IMR-90 (cell line): ENCODE measurements around the gene SNAP29. TPM values are rescaled to one million over a fixed set of nuclear protein-coding genes. Genes with fewer than 3 reads are reported as not detected.

ENCODE experiments used
- ATAC-seq: fragments of 200-7000 bp; cut with Tn5 transposase; 2 replicates; pipeline ENCODE4 v1.9.1; 2020; ENCODE audit warnings: low read depth, mild to moderate bottlenecking, moderate library complexity
- BruUV-seq: library from RNA; stranded (reverse); fragments of 400-500 nt; replicated peaks from 2 replicates; lab custom pipeline; 2021; lab: Mats Ljungman, UMichigan
- CTCF ChIA-PET: fragments of 300-600 bp; formaldehyde crosslinking; extraction: SDS; loops from one replicate; lab custom pipeline; 2021; ENCODE audit warnings: antibody characterized with exemption; lab: Yijun Ruan, JAX
- POLR2A ChIA-PET: fragments of 300-600 bp; sonication (Branson Sonifier 250); formaldehyde crosslinking; loops from one replicate; lab custom pipeline; 2022; ENCODE audit warnings: antibody characterized with exemption; ENCODE audit not compliant: unreplicated experiment; lab: Charles Lee
- DNase-seq: peaks from one replicate; pipeline ENCODE4 v3.0.0; 2013
- H2AFZ ChIP-seq: replicated peaks from 2 replicates; pipeline ENCODE3; 2013; ENCODE audit warnings: low read length, mild to moderate bottlenecking; ENCODE audit not compliant: poor library complexity
- H2AK5ac ChIP-seq: 2 replicates; pipeline ENCODE4 v1.6.1; 2013; ENCODE audit warnings: low read depth, low read length, inconsistent platforms
- H2AK9ac ChIP-seq: replicated peaks from 2 replicates; pipeline ENCODE3; 2013; ENCODE audit warnings: mild to moderate bottlenecking, low read depth, low read length, moderate library complexity; ENCODE audit not compliant: poor library complexity
- H2BK120ac ChIP-seq: 2 replicates; pipeline ENCODE4 v1.6.1; 2013; ENCODE audit warnings: low read depth, low read length, inconsistent platforms
- H2BK15ac ChIP-seq: 3 replicates; pipeline ENCODE4 v1.6.1; 2013; ENCODE audit warnings: low read depth, low read length, inconsistent platforms
- H2BK20ac ChIP-seq: 2 replicates; pipeline ENCODE4 v1.6.1; 2013; ENCODE audit warnings: low read depth, mild to moderate bottlenecking, inconsistent platforms, low read length, moderate library complexity
- H2BK5ac ChIP-seq: 2 replicates; pipeline ENCODE4 v1.6.1; 2013; ENCODE audit warnings: mild to moderate bottlenecking, low read depth, low read length, inconsistent platforms; ENCODE audit not compliant: poor library complexity, severe bottlenecking
- H3K14ac ChIP-seq: replicated peaks from 2 replicates; pipeline ENCODE4 v1.6.1; 2013; ENCODE audit warnings: low read depth, low read length, inconsistent platforms
- H3K18ac ChIP-seq: 2 replicates; pipeline ENCODE4 v1.6.1; 2013; ENCODE audit warnings: low read depth, low read length, control low read depth
- H3K23ac ChIP-seq: 2 replicates; pipeline ENCODE4 v1.6.1; 2013; ENCODE audit warnings: low read depth, low read length, inconsistent platforms
- H3K27ac ChIP-seq: 2 replicates; pipeline ENCODE4 v1.5.1; 2013; ENCODE audit warnings: mild to moderate bottlenecking, control low read depth, low read length; ENCODE audit not compliant: insufficient read depth
- H3K27me3 ChIP-seq: 2 replicates; pipeline ENCODE4 v1.6.1; 2013; ENCODE audit warnings: low read length; ENCODE audit not compliant: control insufficient read depth, insufficient read depth
- H3K36me3 ChIP-seq: 2 replicates; pipeline ENCODE4 v1.6.1; 2013; ENCODE audit warnings: low read length, mixed read lengths; ENCODE audit not compliant: control insufficient read depth, insufficient read depth
- H3K4ac ChIP-seq: 2 replicates; pipeline ENCODE4 v1.6.1; 2013; ENCODE audit warnings: low read depth, low read length, inconsistent platforms
- H3K4me1 ChIP-seq: 2 replicates; pipeline ENCODE4 v1.6.1; 2013; ENCODE audit warnings: low read length, mixed read lengths; ENCODE audit not compliant: control insufficient read depth, insufficient read depth
- H3K4me2 ChIP-seq: 2 replicates; pipeline ENCODE4 v1.6.1; 2013; ENCODE audit warnings: low read depth, mild to moderate bottlenecking, control low read depth, low read length, moderate library complexity
- H3K4me3 ChIP-seq: 2 replicates; pipeline ENCODE4 v1.5.1; 2013; ENCODE audit warnings: low read depth, mild to moderate bottlenecking, control low read depth, low read length, moderate library complexity; ENCODE audit not compliant: insufficient read depth
- H3K56ac ChIP-seq: 2 replicates; pipeline ENCODE4 v1.6.1; 2013; ENCODE audit warnings: low read length, inconsistent platforms; ENCODE audit not compliant: insufficient read depth; ENCODE audit errors: extremely low read depth
- H3K79me1 ChIP-seq, 2 experiments: 2 replicates each; pipeline ENCODE4 v1.6.1; 2013; ENCODE audit warnings: low read length in 2 of 2, inconsistent platforms in 1 of 2, low read depth in 1 of 2
- H3K9ac ChIP-seq: 2 replicates; pipeline ENCODE4 v1.6.1; 2013; ENCODE audit warnings: low read depth, low read length, control low read depth
- H3K9me1 ChIP-seq: 2 replicates; pipeline ENCODE4 v1.6.1; 2013; ENCODE audit warnings: low read length, inconsistent platforms; ENCODE audit not compliant: insufficient read depth
- H3K9me3 ChIP-seq: 2 replicates; pipeline ENCODE4 v1.6.1; 2013; ENCODE audit warnings: low read length; ENCODE audit not compliant: control insufficient read depth, insufficient read depth
- H4K20me1 ChIP-seq: 2 replicates; pipeline ENCODE4 v1.6.1; 2013; ENCODE audit warnings: low read length, inconsistent platforms; ENCODE audit not compliant: insufficient read depth
- H4K5ac ChIP-seq: 2 replicates; pipeline ENCODE4 v1.6.1; 2013; ENCODE audit warnings: mild to moderate bottlenecking, low read depth, low read length, control low read depth
- H4K8ac ChIP-seq, 2 experiments: 2 replicates each; pipeline ENCODE4 v1.6.1; 2013; ENCODE audit warnings: low read depth in 2 of 2, low read length in 2 of 2, control low read depth in 1 of 2, inconsistent platforms in 1 of 2
- H4K91ac ChIP-seq: 2 replicates; pipeline ENCODE4 v1.6.1; 2013; ENCODE audit warnings: low read depth, low read length, inconsistent platforms; ENCODE audit not compliant: insufficient read depth
- RFX5 ChIP-seq: IDR thresholded peaks from 2 replicates; pipeline ENCODE4 v1.8.0; 2012; ENCODE audit warnings: low read depth, mild to moderate bottlenecking, low read length, moderate library complexity
- WGBS, 2 experiments: methylation state at CpG; one replicate each; pipeline versions ENCODE4 v1.1.5 to v1.1.7; 2013; ENCODE audit warnings: missing lambda C conversion rate in 2 of 2; ENCODE audit not compliant: insufficient read length in 1 of 2; ENCODE audit errors: extremely low coverage in 2 of 2; 5-methylcytosine and 5-hydroxymethylcytosine counted together
- dilution Hi-C: fragments of 300-500 bp; cut with HindIII; formaldehyde crosslinking; loops from one replicate; pipeline ENCODE4 v1.14.3; 2018; ENCODE audit warnings: low sequenced_read_pairs; ENCODE audit not compliant: unreplicated experiment
- in situ Hi-C: fragments of 300-500 bp; cut with MboI; formaldehyde crosslinking; loops from 3 replicates; pipeline ENCODE4 v1.14.3; 2019; ENCODE audit warnings: low sequenced_read_pairs, inconsistent platforms, mixed read lengths
- intact Hi-C: fragments of 100-400 bp; cut with micrococcal nuclease; formaldehyde crosslinking; loops from 2 replicates; pipeline ENCODE4 v1.10.0; 2022
- polyA plus RNA-seq, 3 experiments: library from polyadenylated mRNA; depleted of rRNA; stranded (reverse); fragments of >200 nt; gene quantifications; 2 replicates each; pipeline ENCODE4 v1.2.3, GENCODE V29; 2012; ENCODE audit warnings: low replicate concordance in 1 of 3
- total RNA-seq: library from RNA; depleted of rRNA; stranded (reverse); fragments of >200 nt; gene quantifications from 2 replicates; pipeline ENCODE4 v1.2.3, GENCODE V29; 2012

The SNAP29 gene
- total and polyA plus RNA-seq, 2 of the 4 experiments (the other 2 are of a cell fraction), result 10.6 to 29.5 TPM

DNA sequence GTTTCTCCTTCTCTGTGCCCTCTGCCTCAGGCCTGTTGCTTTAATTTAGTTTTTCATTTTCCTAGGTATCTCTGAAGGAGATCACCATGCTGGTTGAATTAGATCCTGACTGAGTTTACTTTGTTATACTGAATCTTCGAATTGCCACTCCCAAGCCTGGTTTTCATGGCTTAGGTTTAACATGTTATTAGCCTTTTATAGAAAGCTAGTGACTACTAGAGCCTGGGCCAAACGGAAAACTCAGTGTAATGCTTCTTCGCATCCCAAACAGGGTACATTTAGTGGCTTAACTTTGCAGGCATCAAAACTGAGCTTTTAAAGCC lies 62.0 kb downstream of the SNAP29 start:
- Histone ChIP-seq H2BK15ac (no peak overlapping the region), H3K4me1 (0 out of 2 replicates have a peak, but pooled peaks cover 4% of the 10 kb centered on the region), H4K5ac (no peak overlapping the region), H3K14ac (peak overlapping the region; percentile 26; the same call in 1 of the 2 replicates), H3K4ac (no peak overlapping the region), H3K27ac (no peak overlapping the region), H2BK120ac (no peak overlapping the region), H2AK5ac (no peak overlapping the region), H3K18ac (no peak overlapping the region), H4K8ac (no peak overlapping the region), H3K79me1 (peaks cover 0 to 26% of the 10 kb centered on the region in 2 experiments; a peak in 2 of 4 replicates), H3K9ac (peak overlapping the region; percentile 28; the same call in 1 of the 2 replicates), H3K4me2 (peak overlapping the region; percentile 76), H3K36me3 (peaks cover 2% of the 10 kb centered on the region), H3K4me3 (peak overlapping the region; percentile 11), H2AFZ (no peak overlapping the region), H4K20me1 (peaks cover 81% of the 10 kb centered on the region), H3K27me3 (no peaks in the 10 kb centered on the region), H2AK9ac (peak overlapping the region; percentile 26), H2BK20ac (no peak overlapping the region), H3K9me1 (peaks cover 6% of the 10 kb centered on the region), H3K23ac (peak overlapping the region; percentile 88), H3K56ac (no peak overlapping the region), H3K9me3 (no peaks in the 10 kb centered on the region), H2BK5ac (peak overlapping the region; percentile 22), H4K91ac (no peak overlapping the region)
- no peak for TF ChIP-seq RFX5
- dilution Hi-C loops, result no loop called here
- POLR2A ChIA-PET, result interaction anchor here (0.6 kb wide), 1 partner anchor 140 kb away, joined by 4 read pairs; no protein-coding TSS in a partner anchor
- CTCF ChIA-PET, result no interaction called here
- WGBS, 2 experiments, result 40% methylated on average over 1 of the region's 3 CpGs; no CpG with 5 or more reads in 1 of the 2 experiments
- intact Hi-C loops, result no loop called here
- no peak for ATAC-seq
- no peak for DNase-seq
- BruUV-seq, result no TSS peak
- in situ Hi-C loops, result no loop called here
